GM19193 (cell line): ENCODE results near the gene GLRX.
A peak's percentile ranks its signal among the peaks of the same experiment; 100 is the strongest.

Source experiments
- POLR2A ChIP-seq: IDR thresholded peaks from 4 replicates; pipeline ENCODE4 v1.6.1; 2011; ENCODE audit not compliant: insufficient read depth, insufficient read length; ENCODE audit errors: extremely low read depth

The GLRX gene

DNA sequence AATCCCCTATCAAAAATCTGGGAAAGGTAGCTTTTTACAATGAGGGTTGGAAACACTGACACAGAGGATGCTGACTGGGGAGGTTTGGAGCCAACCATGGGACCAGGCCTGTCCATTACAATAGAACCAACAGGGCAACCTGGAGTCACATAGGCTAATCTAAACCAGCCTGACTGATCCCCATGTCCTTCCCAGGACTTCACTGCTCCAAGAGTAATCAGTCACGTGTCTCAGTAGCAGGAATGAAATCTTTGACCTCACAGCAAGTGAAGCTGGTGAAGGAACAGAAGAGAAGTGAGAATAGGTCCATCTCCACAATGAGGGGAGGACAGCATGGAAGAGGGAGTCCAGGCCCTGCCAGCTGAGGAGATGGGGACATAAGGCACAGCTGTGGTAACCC lies 16.0 kb upstream of the GLRX start:
- TF ChIP-seq POLR2A, result no peak

DNA sequence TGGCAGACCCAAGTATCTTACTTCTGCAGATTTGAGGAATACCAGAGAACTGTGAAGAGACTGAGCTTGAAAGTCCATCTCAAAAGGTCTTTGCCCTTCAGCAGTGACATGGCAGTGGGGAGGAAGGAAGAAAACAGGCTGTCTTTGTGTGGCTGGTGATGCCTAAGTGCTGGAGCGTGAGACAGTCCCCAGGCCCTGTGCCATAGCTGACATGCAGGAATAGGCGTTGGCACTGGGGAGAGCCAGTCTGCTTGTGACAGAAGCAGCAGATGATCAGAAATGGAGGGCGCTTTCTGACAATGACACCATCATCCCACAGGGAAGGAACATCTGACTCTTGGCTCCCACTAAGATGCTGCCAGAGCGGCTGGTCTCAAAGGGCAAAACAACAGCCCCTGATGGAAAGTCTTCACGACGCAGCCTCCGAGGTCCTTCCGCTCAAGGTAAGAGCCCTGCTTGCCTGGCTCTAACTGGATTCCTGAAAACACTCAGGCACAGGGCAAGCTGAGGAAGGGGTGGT lies 15.5 kb upstream of the GLRX start:
- no peak for TF ChIP-seq POLR2A

DNA sequence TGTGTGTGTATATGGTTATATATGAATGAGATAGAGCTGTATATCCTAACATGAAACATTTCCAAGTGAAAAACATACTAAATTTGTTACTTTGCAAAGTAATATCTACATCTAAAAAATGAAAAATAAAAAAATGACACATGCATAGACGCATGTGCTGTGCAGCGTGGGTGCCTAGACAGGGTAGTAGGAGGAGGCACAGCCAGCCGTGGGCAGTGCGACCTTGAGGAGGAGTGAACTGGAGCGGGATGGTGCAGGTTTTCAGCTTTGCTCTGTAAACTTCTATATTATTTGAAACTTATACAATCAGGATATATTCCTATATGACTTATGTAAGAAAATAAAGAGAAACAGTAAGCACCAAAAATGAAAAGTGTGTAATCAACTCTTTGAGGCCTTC lies 15.0 kb upstream of the GLRX start:
- TF ChIP-seq POLR2A, result no peak

DNA sequence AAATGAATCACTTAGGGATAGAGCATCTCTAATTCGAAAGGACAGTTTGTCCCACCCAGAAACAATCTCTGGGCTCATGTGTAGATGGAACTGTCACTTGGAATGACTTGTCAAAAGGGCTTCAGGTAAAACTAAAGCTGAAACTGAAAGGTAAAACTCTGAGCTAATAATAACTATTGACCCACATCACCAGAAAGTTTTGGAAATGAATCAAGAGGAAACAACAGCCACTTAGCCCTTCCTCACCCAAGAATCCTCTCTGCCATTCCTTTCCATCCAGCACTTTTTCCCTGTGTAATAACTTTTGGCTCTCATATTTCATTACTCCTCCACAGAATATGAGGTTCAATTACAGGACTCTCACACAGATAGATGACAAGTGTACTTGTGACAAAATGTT lies 14.0 kb upstream of the GLRX start:
- no peak for TF ChIP-seq POLR2A

DNA sequence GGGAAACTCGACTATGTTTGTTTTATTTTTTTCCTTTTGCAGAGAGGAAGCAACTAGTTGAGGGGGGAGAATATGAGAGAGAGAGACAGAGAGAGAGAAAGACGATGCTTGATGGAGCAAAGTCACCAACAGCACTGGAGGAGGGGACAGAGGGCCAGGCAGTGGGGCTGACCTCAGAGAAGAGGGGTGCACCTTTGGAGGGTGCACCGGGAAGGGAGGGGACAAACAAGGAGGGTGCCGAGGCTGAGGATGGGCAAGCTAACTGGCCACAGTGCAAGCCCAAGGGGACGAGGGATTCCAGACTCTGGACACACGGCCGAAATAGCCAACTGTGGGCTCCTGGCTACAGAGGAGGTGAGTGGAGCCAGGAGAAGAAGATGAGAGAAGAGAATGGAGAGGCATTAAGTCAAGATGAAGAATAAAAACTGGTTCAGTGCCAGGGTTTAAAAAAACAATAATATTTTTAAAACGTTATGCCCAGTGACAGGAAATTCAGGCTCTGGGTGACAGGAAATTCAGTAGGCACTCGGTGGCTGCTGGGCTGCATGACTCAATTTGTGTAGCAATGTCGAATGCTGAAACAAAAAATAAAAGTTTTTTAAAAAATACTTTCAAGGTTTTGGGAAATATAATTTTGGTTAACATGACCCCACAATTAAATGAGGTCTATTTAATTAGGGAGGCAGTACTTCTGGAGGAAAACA lies 13.3 kb upstream of the GLRX start:
- TF ChIP-seq POLR2A, result no peak

DNA sequence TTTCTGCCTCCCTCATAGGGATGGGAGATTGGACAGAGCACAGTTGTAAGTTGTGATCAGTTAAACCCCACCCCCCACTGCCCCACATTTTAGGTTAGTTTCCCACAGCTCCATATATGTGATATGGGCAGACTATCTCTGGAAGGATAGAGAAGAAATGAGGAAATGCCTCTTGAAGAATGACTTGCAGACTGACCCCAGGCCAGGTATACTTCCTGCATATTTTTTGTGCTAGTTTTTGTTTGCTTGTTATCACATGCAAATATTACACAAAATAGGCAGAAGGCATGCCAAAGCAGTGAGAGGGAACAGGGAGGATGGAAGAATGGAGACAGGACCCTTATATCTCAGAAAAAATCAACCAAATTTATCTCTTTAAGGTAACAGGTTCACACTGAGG lies 10.1 kb upstream of the GLRX start:
- no peak for TF ChIP-seq POLR2A

DNA sequence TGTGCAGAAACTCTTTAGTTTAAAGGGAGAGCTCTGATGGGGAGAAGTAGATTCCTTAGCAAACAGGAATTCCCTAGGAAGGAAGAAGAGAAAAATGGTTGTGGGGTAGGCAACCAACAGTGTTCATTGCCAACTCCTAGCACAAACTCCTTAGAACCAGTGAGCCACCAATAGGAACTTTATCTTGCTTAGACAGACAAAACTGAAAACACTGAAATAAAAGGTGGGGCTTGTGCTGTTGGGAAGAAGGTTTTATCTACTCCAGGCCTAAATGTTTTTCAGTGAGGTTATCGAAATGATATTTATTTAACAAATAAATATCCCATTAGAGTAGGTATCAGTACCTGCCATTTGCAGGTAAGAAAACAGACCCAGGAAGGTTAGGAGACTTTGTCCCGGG lies 7.7 kb upstream of the GLRX start:
- no peak for TF ChIP-seq POLR2A

DNA sequence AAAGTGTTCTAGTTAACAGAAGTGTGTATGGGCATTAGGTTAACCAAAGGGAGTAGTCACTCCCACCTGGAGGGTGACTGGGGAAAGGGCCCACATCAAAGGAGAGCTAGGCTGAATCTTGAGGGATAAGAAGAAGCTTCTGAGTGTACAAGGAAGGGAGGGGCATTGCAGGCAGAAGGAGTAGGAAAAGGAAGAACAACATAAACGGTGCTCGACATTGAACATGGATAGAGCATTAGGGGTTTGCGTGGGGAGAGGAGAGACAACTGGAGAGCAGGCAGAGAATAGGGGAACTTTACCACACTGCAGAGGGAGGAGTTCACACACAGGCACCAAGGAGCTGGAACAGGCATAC lies 5.3 kb upstream of the GLRX start:
- no peak for TF ChIP-seq POLR2A

DNA sequence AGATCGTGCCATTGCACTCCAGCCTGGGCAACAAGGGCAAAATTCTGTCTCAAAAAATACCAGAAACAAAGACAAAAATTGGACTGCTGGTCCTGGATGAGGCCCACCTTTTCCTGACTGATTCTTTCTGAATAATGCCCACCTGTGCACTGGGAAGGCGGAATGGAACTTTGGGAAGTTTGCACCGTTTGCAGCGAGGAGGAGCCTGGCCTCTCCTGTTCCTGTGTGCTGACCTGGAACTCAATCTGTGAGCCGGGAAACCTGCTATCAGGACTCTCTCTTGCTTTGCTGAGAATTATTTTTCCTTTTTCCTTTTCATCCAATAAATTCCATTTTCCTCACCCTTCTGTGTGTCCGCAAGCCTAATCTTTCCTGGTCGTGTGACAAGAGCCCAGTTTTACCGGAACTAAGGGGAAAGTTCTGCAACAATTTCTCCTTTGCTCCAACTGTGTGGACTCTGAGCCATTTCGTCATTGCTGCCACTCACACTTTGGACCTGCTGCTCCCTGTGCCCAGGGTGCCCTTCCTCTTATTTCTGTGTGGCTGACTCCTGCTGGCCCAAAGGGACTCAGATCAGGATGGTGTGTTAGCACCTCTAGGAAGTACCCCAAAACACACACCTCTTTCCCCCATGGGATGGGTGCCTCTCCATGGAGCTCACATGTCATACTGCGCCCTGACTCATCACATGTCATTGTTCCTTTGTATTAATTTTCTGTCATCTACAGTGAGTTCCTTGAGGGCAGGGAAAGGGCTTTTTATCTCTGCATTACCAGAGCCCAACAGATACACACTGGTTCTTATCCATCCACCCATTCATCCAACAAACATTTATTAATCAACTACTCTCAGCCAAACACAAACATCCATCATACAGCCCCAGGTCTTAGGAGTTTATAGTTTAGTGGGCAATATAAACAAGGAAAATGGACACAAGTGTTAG lies 4.7 kb upstream of the GLRX start:
- TF ChIP-seq POLR2A, result no peak

DNA sequence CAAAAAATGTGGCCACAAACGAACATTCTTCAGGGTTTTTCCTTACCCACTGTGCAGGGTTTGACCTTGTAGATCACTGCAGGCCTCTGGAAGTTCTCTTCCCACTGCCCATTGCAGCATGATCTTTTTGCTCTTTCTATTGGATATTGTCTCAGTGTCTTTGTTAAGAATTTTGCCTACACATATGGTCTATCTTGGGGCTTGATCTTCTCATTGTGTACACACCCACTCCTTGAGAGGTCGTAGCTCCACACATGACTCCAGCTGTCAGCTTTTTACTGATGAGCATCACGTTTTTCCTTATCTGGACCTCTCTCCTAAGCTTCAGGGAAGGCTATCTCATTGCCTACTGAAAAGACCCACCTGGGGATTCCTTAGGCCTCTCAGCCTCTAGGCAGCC lies 3.0 kb upstream of the GLRX start:
- TF ChIP-seq POLR2A, result no peak

DNA sequence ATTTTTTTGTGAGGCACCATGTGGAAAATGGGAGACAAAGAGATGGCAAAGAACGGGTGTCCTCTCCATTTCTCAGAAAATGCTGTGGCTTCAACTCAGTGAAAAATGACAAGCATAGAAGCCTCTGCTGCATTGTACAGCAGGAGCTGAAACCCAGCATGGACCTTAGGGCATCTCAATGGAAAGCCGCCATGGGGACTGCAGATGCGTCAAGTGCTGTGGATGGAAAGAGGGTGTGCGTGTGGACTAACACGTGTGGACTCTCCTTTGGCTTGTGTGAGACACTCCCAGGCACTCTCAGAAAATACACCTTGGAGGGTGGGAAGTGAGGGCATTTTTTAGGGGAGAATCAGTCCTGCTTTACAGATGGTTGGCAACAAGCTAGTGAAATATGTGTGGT lies 2.2 kb upstream of the GLRX start:
- no peak for TF ChIP-seq POLR2A

DNA sequence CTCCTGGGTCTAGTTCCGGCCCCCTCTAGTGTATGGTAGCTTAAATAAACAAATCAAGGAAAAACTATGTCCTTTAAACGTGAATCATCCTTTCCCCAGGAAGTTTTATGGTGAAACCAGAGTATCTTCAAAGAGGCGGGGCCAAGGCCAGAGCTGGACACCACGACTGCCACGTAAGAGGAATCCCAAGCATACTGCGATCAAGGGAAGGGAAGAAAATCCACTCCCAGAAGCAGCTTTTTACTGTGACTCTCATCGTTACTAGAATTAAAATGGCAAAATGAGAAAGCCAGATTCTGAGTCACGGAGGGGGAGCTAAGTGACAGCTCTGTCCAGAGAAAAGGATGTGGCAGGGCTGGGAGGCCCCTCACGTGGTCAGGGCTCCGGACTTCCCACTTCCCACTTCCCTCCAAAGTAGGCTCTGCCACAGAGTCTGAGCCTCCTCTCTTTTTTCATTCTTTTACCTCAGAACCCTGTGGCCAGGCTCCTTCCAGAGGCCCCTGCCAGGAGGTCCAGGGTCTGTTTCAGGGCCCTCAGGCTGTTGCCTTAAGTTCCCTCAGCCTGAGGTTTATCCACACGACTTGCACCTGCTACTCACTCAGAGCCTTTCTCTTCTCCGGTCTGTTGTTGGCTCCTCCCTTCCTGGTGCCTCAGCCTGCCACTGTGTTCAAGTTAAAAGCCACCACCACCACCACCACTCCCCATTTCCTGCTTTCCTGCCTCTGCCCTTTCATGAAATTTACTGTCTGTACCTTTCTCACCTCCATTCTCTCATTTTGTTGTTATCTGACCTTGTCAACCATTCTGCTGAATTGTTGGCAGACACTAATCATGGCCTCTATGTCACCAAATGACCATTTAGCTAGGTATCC lies 1.4 kb upstream of the GLRX start:
- peak; percentile 53 for TF ChIP-seq POLR2A

DNA sequence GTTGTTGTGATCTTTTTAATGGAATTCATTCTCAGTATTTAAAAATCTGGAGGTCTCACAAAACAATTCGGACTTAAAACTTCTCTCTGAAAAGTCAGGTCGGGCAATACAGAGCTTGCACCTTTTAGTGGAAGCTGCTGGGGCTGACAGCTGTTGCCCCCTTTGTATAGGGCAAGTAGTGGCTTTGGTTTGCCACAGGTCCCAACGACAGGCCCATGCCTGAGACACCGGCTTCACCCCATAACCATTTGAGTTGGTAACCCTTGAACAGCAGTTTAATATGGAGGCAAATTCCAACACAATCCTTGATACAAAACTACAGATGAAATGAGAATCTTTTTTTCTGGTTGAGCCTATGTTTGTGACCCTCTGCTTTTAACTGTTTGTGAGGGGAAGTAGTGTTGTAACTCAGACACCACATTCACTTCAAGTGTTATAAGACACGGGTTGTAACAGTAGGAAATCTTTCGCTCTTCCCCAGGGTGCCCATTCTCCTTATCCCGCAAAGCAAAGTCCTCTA lies 752 bp upstream of the GLRX start:
- TF ChIP-seq POLR2A, result no peak

DNA sequence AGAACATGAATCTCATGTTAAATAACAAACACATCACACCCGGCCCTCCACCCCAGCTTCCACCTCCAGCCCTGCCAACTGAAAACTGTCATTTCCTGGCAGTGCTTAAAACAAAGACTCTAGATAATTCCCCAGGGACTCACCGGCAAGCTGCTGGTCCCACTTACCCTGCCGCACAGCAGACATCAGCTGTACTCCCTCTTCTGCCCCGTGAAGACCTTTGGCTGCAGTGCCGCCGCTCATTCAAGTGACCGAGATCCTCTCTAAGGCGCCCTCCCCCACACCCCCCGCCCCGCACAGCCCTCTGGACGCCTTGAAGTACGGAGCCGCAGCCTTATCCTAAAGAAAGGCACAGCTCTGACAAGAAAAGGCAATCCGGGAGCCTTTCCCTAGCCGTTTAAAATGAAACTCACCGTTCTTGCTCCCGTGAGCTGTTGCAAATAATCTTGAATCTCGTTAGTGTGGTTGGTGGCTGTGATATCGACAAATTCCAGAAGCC lies 434 bp downstream of the GLRX start:
- no peak for TF ChIP-seq POLR2A
